Measurements from ENCODE around the gene PSMD8. TPM values are rescaled to one million over a fixed set of nuclear protein-coding genes. Genes with fewer than 3 reads are reported as not detected.

The PSMD8 gene
- total and polyA plus RNA-seq, 2 of the 8 experiments (the other 6 are each of a cell fraction or from before 2014, with no cell fraction given), result 170 to 486 TPM

DNA sequence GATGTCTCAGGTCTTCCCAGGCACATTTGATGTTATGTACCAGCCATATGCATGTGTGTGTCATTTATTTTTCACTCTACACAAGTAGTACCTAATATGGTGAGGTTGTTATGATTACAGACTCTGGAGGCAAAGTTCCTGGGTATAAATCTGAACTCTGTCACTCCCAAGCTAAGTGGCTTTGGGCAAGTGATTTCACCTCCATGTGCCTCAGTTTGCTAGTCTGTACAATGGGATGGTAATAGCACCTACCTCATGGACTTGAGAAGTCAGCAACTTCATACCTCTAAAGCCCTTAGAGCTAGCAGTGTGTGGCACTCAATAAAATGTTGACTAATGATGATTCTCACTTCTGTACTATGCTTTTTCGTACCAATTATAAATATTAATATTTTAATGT lies 42.6 kb upstream of the PSMD8 start:
- Histone ChIP-seq H3K4me1 (replicated peaks in 1 of 4; ENCODE audit: control insufficient read depth in 3 of 4, insufficient read depth in 4 of 4, low read length in 3 of 4) (no peaks in the 10 kb centered on the region), H3K23me2 (ENCODE audit: low read depth, low read length) (peaks cover 7% of the 10 kb centered on the region), H3K56ac (replicated peaks; ENCODE audit: insufficient read length, low read depth, low read length) (no peak overlapping the region), H3K9me3 (ENCODE audit: insufficient read depth in 2 of 2, low read depth in 1 of 2, low read length in 1 of 2) (no peaks in the 10 kb centered on the region), H4K8ac (ENCODE audit: extremely low read depth, insufficient read depth, low read length) (no peak overlapping the region), H4K5ac (ENCODE audit: insufficient read length, low read depth, low read length) (no peak overlapping the region), H2AFZ (ENCODE audit: low read length) (no peak overlapping the region), H3K4me3 (ENCODE audit: extremely low read depth in 1 of 4, insufficient read depth in 2 of 4, low read depth in 3 of 4, low read length in 4 of 4) (no peak overlapping the region), H2AK5ac (ENCODE audit: low read depth, low read length) (no peak overlapping the region), H2BK12ac (ENCODE audit: low read depth, low read length) (no peak overlapping the region), H4K20me1 (replicated peaks in 1 of 2; ENCODE audit: control insufficient read depth in 1 of 2, insufficient read depth in 2 of 2, low read length in 2 of 2) (peaks cover 0 to 2% of the 10 kb centered on the region in 2 experiments), H2BK5ac (ENCODE audit: low read depth, low read length) (no peak overlapping the region), H2BK20ac (ENCODE audit: low read length) (no peak overlapping the region), H3K14ac (ENCODE audit: insufficient read length) (no peak overlapping the region), H3K27ac (ENCODE audit: low read depth, low read length) (no peak overlapping the region), H3K9ac (replicated peaks in 1 of 4; ENCODE audit: extremely low read depth in 1 of 4, low read depth in 3 of 4, low read length in 3 of 4) (no peak overlapping the region), H3K79me2 (ENCODE audit: control insufficient read depth in 1 of 2, insufficient read depth in 2 of 2, low read length in 2 of 2) (no peaks in the 10 kb centered on the region), H2BK15ac (ENCODE audit: low read length) (no peak overlapping the region), H3K4ac (replicated peaks; ENCODE audit: insufficient read length, low read depth, low read length) (no peak overlapping the region), H4K91ac (replicated peaks; ENCODE audit: insufficient read length, low read length) (no peak overlapping the region), H2BK120ac (replicated peaks; ENCODE audit: low read depth, low read length) (no peak overlapping the region), H3K27me3 (replicated peaks in 1 of 4; ENCODE audit: control insufficient read depth in 3 of 4, extremely low read depth in 1 of 4, insufficient read depth in 3 of 4, low read length in 3 of 4) (no peaks in the 10 kb centered on the region), H3K18ac (ENCODE audit: extremely low read depth, low read length) (no peak overlapping the region), H3K36me3 (ENCODE audit: control insufficient read depth in 2 of 4, insufficient read depth in 4 of 4, low read length in 3 of 4) (peaks cover 0 to 7% (median 3%) of the 10 kb centered on the region in 4 experiments; a peak in 5 of 8 replicates), H3K4me2 (ENCODE audit: insufficient read depth in 1 of 2, low read depth in 2 of 2, low read length in 2 of 2) (no peak overlapping the region), H3K79me1 (ENCODE audit: low read depth, low read length) (no peaks in the 10 kb centered on the region), H3K23ac (ENCODE audit: insufficient read length) (no peak overlapping the region)
- FAIRE-seq (no peak), DNase-seq (ENCODE audit: low read depth in 1 of 2, low spot score in 2 of 2) (no peak)
- WGBS, 2 experiments (ENCODE audit: extremely low coverage in 1 of 2, insufficient coverage in 1 of 2, insufficient read length in 1 of 2, insufficient replicate concordance in 2 of 2, low coverage in 1 of 2, low lambda C conversion rate in 2 of 2, missing lambda C conversion rate in 1 of 2), result 84% methylated on average over 1 of the region's 1 CpG; no CpG with 5 or more reads in 1 of the 2 experiments
- ChIA-PET POLR2A (ENCODE audit: partially characterized antibody) (interaction anchor here (1.6 kb wide), 1 partner anchor 12 kb away, joined by 7 read pairs; the partner anchor contains the start of gene KCNK6), CTCF (ENCODE audit: partially characterized antibody) (interaction anchor here (1.1 to 6.7 kb wide), 5 partner anchors 10 to 89 kb away, joined by 4 to 100 read pairs (median 5); no protein-coding TSS in a partner anchor)
- no peak for TF ChIP-seq BCL11A (IDR thresholded peaks at IDR 0.05; ENCODE audit: low read depth in 2 of 2, low read length in 2 of 2)
- no peak for TF ChIP-seq RAD21 (IDR thresholded peaks at IDR 0.05 in 1 of 2, conservative IDR thresholded peaks at IDR 0.05 in 1 of 2; ENCODE audit: low read depth in 2 of 2, low read length in 2 of 2)
- TF ChIP-seq, protein P1, sequence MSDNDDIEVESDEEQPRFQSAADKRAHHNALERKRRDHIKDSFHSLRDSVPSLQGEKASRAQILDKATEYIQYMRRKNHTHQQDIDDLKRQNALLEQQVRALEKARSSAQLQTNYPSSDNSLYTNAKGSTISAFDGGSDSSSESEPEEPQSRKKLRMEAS (IDR thresholded peaks at IDR 0.05), result no peak
- no peak for TF ChIP-seq KDM1A (IDR thresholded peaks at IDR 0.05; ENCODE audit: borderline replicate concordance, low read length)
- TF ChIP-seq KDM4A (IDR thresholded peaks at IDR 0.05; ENCODE audit: low read depth, low read length, severe bottlenecking), result no peak
- no peak for TF ChIP-seq CTBP2 (IDR thresholded peaks at IDR 0.05; ENCODE audit: borderline replicate concordance, insufficient read depth, insufficient read length, low read length)
- TF ChIP-seq GTF2F1 (IDR thresholded peaks at IDR 0.05; ENCODE audit: borderline replicate concordance, low read depth, low read length), result no peak
- no peak for TF ChIP-seq RBBP5 (IDR thresholded peaks at IDR 0.05; ENCODE audit: borderline replicate concordance, low read depth, low read length)
- no peak for TF ChIP-seq NRF1 (IDR thresholded peaks at IDR 0.05; ENCODE audit: low read depth, low read length)
- TF ChIP-seq FOSL1 (IDR thresholded peaks at IDR 0.05; ENCODE audit: insufficient read depth, low read depth, low read length), result no peak
- TF ChIP-seq PHF8 (conservative IDR thresholded peaks at IDR 0.05; ENCODE audit: low read depth, low read length), result no peak
- TF ChIP-seq, protein P2, sequence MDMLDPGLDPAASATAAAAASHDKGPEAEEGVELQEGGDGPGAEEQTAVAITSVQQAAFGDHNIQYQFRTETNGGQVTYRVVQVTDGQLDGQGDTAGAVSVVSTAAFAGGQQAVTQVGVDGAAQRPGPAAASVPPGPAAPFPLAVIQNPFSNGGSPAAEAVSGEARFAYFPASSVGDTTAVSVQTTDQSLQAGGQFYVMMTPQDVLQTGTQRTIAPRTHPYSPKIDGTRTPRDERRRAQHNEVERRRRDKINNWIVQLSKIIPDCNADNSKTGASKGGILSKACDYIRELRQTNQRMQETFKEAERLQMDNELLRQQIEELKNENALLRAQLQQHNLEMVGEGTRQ (IDR thresholded peaks at IDR 0.05; ENCODE audit: low read length), result no peak

Measured in H1 (cell line).